GM18508 (cell line): ENCODE results near the gene EZH1.

ENCODE experiments used
- ATAC-seq: cut with Tn5 transposase; IDR thresholded peaks from one replicate; pipeline ENCODE4 v1.9.1; 2021; ENCODE audit warnings: moderate number of reproducible peaks; ENCODE audit not compliant: insufficient read depth, unreplicated experiment

EZH1 gene

GRCh38 chr17:42685831-42686230, 59.0 kb downstream of the EZH1 start:
- ATAC-seq = no peak

DNA sequence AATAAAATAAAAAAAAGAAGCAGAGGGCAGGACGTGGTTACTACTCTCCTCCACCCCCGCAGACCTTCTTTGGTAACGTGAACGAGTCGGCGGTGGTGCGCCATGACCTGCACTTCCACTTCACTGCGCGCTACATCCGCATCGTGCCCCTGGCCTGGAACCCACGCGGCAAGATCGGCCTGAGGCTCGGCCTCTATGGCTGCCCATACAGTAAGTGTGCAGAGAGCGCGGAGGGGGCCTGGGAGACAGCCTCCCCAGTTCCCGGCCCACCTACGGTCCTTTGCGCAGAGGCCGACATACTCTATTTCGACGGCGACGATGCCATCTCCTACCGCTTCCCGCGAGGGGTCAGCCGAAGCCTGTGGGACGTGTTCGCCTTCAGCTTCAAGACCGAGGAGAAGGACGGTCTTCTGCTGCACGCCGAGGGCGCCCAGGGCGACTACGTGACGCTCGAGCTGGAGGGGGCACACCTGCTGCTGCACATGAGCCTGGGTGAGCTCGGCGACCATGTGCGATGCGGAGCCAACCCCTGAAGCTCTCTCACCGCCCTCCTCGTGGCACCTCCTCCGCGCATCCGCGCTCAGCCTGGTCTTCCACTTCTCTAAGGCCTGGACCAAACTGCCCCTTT, 59.8 kb downstream of the EZH1 start:
- ATAC-seq = no peak

DNA sequence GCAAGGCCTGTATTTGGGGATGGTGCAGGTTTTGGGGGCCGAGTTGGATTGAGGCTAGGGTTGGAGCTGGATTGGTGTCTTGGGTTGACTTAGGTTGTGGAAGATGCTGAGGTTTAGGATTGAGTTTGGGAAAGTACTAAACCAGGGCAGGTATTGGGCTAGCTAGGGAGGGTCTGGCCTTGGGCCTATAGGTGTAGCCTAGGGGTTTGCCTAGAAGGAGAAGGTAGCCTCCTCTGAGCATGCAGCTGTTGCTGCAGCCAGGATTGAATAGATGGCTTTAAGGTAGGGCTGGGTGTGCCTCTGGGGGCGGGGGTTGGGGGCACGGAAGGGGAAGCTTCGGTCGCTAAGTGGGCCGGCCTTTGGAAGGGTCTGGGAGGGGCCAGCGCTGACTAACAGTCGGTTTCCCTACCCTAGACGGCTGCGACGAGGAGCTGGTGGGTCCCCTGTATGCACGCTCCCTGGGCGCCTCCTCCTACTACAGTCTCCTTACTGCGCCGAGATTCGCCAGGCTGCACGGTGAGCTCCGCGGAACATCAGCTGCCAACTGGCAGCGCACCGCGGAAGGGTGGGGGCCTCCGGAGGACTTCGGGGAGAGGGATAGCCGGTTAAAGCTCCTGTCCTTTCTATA, 61.3 kb downstream of the EZH1 start:
- ATAC-seq = no peak

- no peak for ATAC-seq
Observed at GRCh38 chr17:42682722-42683403, 62.0 kb downstream of the EZH1 start.

DNA sequence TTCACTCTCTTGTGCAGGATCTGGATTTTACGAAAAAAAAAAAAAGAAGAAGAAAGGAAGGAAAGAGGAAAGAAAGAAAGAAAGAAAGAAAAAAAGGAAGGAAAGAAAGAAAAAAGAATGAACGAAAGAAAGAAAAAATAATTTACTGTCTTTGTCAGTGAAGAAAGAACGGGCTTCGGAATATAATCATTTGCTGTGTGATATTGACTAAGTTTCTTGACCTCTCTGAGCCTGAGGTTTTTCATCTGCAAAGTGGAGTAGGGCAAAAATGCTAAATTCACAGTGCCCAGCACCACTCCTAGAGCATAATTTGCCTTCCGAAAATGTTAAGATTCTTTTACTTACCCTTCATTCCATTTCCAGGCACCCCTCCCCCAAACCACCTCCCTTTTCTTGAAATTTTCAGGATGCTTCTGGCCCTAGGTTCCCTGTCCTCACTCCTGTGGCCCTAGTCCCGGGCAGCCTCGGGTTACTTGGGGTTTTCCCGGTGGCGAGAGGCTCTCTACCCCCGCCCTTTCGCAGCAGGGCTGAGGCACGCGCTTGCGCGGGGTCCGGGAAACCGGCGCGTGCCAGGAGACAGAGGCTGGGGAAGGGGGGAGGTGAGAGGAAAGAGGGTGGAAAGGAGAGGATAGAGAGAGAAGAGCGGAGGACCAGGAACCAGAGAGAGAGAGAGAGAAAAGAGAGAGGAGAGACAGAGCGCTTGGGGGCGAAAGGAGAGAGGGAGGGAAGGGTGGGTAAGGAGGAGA, 62.7 kb downstream of the EZH1 start, which contains the start of gene CNTNAP1:
CNTNAP1 (plus strand) TSS at position 556 of the 746 bp plus-strand sequence. CDS start 299 bp downstream, outside the sequence.
- ATAC-seq = no peak

- no peak for ATAC-seq
Observed at GRCh38 chr17:42680331-42680808, 64.5 kb downstream of the EZH1 start.

GRCh38 chr17:42679492-42680330, 65.1 kb downstream of the EZH1 start:
- no peak for ATAC-seq

- ATAC-seq = no peak
Observed at GRCh38 chr17:42678951-42679491, 65.8 kb downstream of the EZH1 start.

- ATAC-seq = no peak
Observed at GRCh38 chr17:42677921-42678781, 66.7 kb downstream of the EZH1 start.

DNA sequence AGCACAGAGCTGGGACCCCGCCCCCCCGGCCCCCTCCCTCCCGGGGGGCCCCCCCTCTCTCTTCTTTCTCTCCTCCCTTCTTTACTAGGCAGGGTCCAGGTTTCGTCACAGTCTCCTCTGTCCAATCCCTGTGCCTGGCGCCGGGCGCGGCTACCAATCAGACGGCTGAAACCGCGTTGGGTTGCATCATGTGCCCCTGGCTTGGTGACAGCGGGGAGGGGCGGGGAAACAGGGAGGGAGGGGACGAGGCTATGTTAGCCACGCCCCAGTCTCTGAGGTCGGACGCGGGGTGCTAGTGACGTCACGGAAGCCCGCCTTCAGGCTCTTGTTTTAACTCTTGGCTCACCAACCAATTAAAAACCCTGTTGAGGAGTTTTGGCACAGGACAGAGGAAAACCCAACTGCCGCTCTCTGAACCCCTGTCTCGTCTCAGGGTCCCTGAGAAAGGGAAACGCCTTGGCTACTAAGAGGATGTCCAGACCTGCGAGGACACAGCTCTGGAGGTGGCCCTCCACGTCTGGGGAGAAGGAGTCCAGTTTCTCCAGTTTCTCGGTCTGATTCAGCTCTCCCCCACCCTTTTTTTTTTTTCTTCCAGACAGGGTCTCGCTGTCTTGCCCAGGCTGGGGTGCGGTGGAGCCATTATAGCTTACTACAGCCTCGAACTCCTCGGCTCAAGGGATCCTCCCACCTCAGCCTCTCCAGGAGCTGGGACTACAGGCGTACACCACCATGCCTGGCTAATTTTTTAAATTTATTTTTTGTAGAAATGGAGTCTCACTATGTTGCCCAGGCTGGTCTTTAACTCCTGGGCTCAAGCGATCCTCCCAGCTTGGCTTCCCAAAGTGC, 67.6 kb downstream of the EZH1 start:
- ATAC-seq = peak; percentile 47

- ATAC-seq = no peak
Observed at GRCh38 chr17:42676424-42677011, 68.3 kb downstream of the EZH1 start, which contains the start of gene PLEKHH3. Gene PLEKHH3, minus strand, starts transcription at chr17:42676994. Its CDS starts 431 bp downstream, at chr17:42676563.

GRCh38 chr17:42675965-42676423, 68.8 kb downstream of the EZH1 start:
- ATAC-seq = no peak

GRCh38 chr17:42675348-42675964, 69.4 kb downstream of the EZH1 start:
- no peak for ATAC-seq

GRCh38 chr17:42674755-42675347, 70.0 kb downstream of the EZH1 start:
- ATAC-seq = no peak

DNA sequence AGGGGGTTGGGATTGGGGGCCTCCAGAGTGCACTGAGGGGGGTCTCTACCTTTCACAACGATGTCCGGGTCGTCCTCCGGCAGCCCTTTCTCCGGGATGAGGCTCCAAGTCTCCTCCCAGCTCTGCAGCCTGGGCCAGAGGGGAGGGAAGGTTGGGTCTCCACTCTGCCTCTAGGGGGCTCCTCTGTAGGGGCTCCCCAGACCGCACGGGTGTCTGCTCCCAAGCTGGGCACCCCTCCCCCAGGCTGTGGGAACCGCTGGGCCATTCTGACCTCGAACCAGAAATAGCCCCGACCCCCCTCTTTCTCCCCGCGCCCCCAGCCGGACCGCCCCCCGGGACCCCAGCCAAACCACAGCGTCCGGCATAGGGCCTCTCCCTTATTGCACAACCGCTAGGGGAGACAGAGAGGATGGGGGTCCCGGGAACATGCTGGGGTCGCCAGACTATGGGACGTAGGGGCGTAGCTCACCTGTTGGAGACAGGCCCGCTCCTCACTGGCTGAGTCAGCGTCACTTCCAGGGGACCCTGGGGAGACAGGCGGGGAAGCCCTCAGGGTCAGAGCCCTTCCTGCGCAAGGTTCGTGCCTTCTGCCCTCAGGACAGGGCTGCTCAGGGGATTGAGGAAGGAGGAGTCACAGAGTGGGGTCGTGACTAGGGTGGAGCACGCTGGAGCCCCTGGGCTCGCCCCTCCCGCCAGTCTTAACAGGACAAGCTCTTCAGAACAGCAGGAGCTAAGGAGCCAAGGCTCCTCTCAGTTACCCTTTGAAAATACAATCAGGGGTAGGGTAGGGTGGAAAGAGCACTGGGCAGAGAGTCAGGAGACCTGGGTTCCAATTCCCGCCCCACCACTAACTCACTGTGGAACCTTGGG, 70.7 kb downstream of the EZH1 start:
- no peak for ATAC-seq
